Measurements from ENCODE around the gene GUCY1A2.

The GUCY1A2 gene

GRCh38 chr11:106681435-106681834 is 336.8 kb downstream of the GUCY1A2 start:
- no peak overlapping the region for H3K4me3 ChIP-seq (ENCODE audit: control insufficient read depth, low read depth, low read length)
- DNase-seq (ENCODE audit: low read depth) = no peak
- no peak for TF ChIP-seq CTCF (IDR thresholded peaks at IDR 0.05; ENCODE audit: control insufficient read depth, insufficient read depth, low read depth, low read length, missing control alignments)

GRCh38 chr11:106679581-106679980 is 338.7 kb downstream of the GUCY1A2 start:
- DNase-seq (ENCODE audit: low read depth) = no peak
- no peak for TF ChIP-seq CTCF (IDR thresholded peaks at IDR 0.05; ENCODE audit: control insufficient read depth, insufficient read depth, low read depth, low read length, missing control alignments)
- H3K4me3 ChIP-seq (ENCODE audit: control insufficient read depth, low read depth, low read length) = no peak overlapping the region

GRCh38 chr11:106679181-106679580 is 339.1 kb downstream of the GUCY1A2 start:
- H3K4me3 ChIP-seq (ENCODE audit: control insufficient read depth, low read depth, low read length) = no peak overlapping the region
- DNase-seq (ENCODE audit: low read depth) = no peak
- no peak for TF ChIP-seq CTCF (IDR thresholded peaks at IDR 0.05; ENCODE audit: control insufficient read depth, insufficient read depth, low read depth, low read length, missing control alignments)

GRCh38 chr11:106670069-106670468 is 348.2 kb downstream of the GUCY1A2 start:
- DNase-seq (ENCODE audit: low read depth) = no peak
- no peak overlapping the region for H3K4me3 ChIP-seq (ENCODE audit: control insufficient read depth, low read depth, low read length)
- TF ChIP-seq CTCF (IDR thresholded peaks at IDR 0.05; ENCODE audit: control insufficient read depth, insufficient read depth, low read depth, low read length, missing control alignments) = no peak

- TF ChIP-seq CTCF (IDR thresholded peaks at IDR 0.05; ENCODE audit: control insufficient read depth, insufficient read depth, low read depth, low read length, missing control alignments) = no peak
- no peak overlapping the region for H3K4me3 ChIP-seq (ENCODE audit: control insufficient read depth, low read depth, low read length)
- peak; percentile 8 for DNase-seq (ENCODE audit: low read depth)
Observed at GRCh38 chr11:106668147-106668546, 350.1 kb downstream of the GUCY1A2 start.

GRCh38 chr11:106656646-106657045 is 361.6 kb downstream of the GUCY1A2 start:
- no peak for DNase-seq (ENCODE audit: low read depth)
- no peak for TF ChIP-seq CTCF (IDR thresholded peaks at IDR 0.05; ENCODE audit: control insufficient read depth, insufficient read depth, low read depth, low read length, missing control alignments)
- no peak overlapping the region for H3K4me3 ChIP-seq (ENCODE audit: control insufficient read depth, low read depth, low read length)

GRCh38 chr11:106644824-106645223 is 373.5 kb downstream of the GUCY1A2 start:
- TF ChIP-seq CTCF (IDR thresholded peaks at IDR 0.05; ENCODE audit: control insufficient read depth, insufficient read depth, low read depth, low read length, missing control alignments) = no peak
- no peak for DNase-seq (ENCODE audit: low read depth)
- no peak overlapping the region for H3K4me3 ChIP-seq (ENCODE audit: control insufficient read depth, low read depth, low read length)

Measured in AG09309 (cell line).